Colon (tissue), 2 donors: ENCODE results near the gene MYH7.
"Not testable (repeated sequence)": the region's sequence is repeated elsewhere in the genome, so short reads cannot be mapped to it uniquely, and the experiment has no call there.

Experiments used
- FAIRE-seq: peaks from 2 replicates; lab custom pipeline; 2012; peaks lifted over from hg19 to GRCh38; lab: Jason Lieb, UNC
- donor health status: control.
- donor health status: control.

The MYH7 gene

GRCh38 chr14:23406725-23407355 lies 28.6 kb downstream of the MYH7 start:
- no peak for FAIRE-seq

- no peak for FAIRE-seq
Measured at GRCh38 chr14:23406244-23406643, 29.2 kb downstream of the MYH7 start.

- no peak for FAIRE-seq
Measured at GRCh38 chr14:23405516-23406025, 29.9 kb downstream of the MYH7 start.

GRCh38 chr14:23405096-23405495 lies 30.4 kb downstream of the MYH7 start:
- no peak for FAIRE-seq

- no peak for FAIRE-seq
Measured at GRCh38 chr14:23404331-23404900, 31.0 kb downstream of the MYH7 start.

- FAIRE-seq, result no peak
Measured at GRCh38 chr14:23403908-23404307, 31.6 kb downstream of the MYH7 start.

GRCh38 chr14:23403139-23403438 lies 32.4 kb downstream of the MYH7 start:
- no peak for FAIRE-seq

GRCh38 chr14:23402296-23403138 lies 32.9 kb downstream of the MYH7 start:
- FAIRE-seq, result no peak

GRCh38 chr14:23401291-23401690 lies 34.2 kb downstream of the MYH7 start:
- no peak for FAIRE-seq

GRCh38 chr14:23400496-23401149 lies 34.8 kb downstream of the MYH7 start:
- not testable (repeated sequence) for FAIRE-seq

GRCh38 chr14:23399591-23399990 lies 35.9 kb downstream of the MYH7 start:
- no peak for FAIRE-seq

- FAIRE-seq, result no peak
Measured at GRCh38 chr14:23399136-23399535, 36.3 kb downstream of the MYH7 start.

GRCh38 chr14:23398348-23398747 lies 37.1 kb downstream of the MYH7 start:
- FAIRE-seq, result no peak

GRCh38 chr14:23396781-23397407 lies 38.6 kb downstream of the MYH7 start:
- no peak for FAIRE-seq

GRCh38 chr14:23396126-23396525 lies 39.3 kb downstream of the MYH7 start:
- FAIRE-seq, result no peak

- FAIRE-seq, result no peak
Measured at GRCh38 chr14:23392613-23393012, 42.8 kb downstream of the MYH7 start.

- FAIRE-seq, result not testable (repeated sequence)
Measured at GRCh38 chr14:23389871-23390270, 45.6 kb downstream of the MYH7 start.

- no peak for FAIRE-seq
Measured at GRCh38 chr14:23389396-23389795, 46.1 kb downstream of the MYH7 start.

- no peak for FAIRE-seq
Measured at GRCh38 chr14:23388996-23389395, 46.5 kb downstream of the MYH7 start.

GRCh38 chr14:23387916-23388882 lies 47.3 kb downstream of the MYH7 start:
- FAIRE-seq, result no peak

- no peak for FAIRE-seq
Measured at GRCh38 chr14:23386999-23387398, 48.5 kb downstream of the MYH7 start.
